Central memory CD8-positive, alpha-beta T cell (primary cell): ENCODE data around the gene DIAPH3.
"Not testable (repeated sequence)": the region's sequence is repeated elsewhere in the genome, so short reads cannot be mapped to it uniquely, and the experiment has no call there.

Experiments used
- ATAC-seq: fragments of 150-1000 bp; cut with Tn5 transposase; replicated peaks from 2 replicates; pipeline ENCODE4 v1.10.0; 2022; ENCODE audit warnings: mild to moderate bottlenecking, moderate FRiP score, moderate number of reproducible peaks; ENCODE audit not compliant: poor library complexity, severe bottlenecking; ENCODE audit errors: extremely low read depth
- DNase-seq, 2 donors: peaks; one replicate each; pipeline ENCODE4 v3.0.0; 2021; ENCODE audit warnings: low spot score in 2 of 2
- H3K27ac Mint-ChIP-seq: one replicate; pipeline ENCODE4 v1.8.0; 2022; ENCODE audit warnings: low read depth, mild to moderate bottlenecking, moderate library complexity, mixed read lengths
- H3K27me3 Mint-ChIP-seq: one replicate; pipeline ENCODE4 v1.8.0; 2022; ENCODE audit warnings: mixed read lengths
- H3K36me3 Mint-ChIP-seq: one replicate; pipeline ENCODE4 v1.8.0; 2022; ENCODE audit warnings: mild to moderate bottlenecking, moderate library complexity, mixed read lengths; ENCODE audit not compliant: insufficient read depth
- H3K4me1 Mint-ChIP-seq: one replicate; pipeline ENCODE4 v1.8.0; 2022; ENCODE audit warnings: mixed read lengths
- H3K4me3 Mint-ChIP-seq: one replicate; pipeline ENCODE4 v1.8.0; 2022; ENCODE audit warnings: mild to moderate bottlenecking, moderate library complexity, mixed read lengths
- H3K9me3 Mint-ChIP-seq: one replicate; pipeline ENCODE4 v1.8.0; 2022; ENCODE audit warnings: mixed read lengths

DIAPH3 gene, protein sequence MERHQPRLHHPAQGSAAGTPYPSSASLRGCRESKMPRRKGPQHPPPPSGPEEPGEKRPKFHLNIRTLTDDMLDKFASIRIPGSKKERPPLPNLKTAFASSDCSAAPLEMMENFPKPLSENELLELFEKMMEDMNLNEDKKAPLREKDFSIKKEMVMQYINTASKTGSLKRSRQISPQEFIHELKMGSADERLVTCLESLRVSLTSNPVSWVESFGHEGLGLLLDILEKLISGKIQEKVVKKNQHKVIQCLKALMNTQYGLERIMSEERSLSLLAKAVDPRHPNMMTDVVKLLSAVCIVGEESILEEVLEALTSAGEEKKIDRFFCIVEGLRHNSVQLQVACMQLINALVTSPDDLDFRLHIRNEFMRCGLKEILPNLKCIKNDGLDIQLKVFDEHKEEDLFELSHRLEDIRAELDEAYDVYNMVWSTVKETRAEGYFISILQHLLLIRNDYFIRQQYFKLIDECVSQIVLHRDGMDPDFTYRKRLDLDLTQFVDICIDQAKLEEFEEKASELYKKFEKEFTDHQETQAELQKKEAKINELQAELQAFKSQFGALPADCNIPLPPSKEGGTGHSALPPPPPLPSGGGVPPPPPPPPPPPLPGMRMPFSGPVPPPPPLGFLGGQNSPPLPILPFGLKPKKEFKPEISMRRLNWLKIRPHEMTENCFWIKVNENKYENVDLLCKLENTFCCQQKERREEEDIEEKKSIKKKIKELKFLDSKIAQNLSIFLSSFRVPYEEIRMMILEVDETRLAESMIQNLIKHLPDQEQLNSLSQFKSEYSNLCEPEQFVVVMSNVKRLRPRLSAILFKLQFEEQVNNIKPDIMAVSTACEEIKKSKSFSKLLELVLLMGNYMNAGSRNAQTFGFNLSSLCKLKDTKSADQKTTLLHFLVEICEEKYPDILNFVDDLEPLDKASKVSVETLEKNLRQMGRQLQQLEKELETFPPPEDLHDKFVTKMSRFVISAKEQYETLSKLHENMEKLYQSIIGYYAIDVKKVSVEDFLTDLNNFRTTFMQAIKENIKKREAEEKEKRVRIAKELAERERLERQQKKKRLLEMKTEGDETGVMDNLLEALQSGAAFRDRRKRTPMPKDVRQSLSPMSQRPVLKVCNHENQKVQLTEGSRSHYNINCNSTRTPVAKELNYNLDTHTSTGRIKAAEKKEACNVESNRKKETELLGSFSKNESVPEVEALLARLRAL

DNA sequence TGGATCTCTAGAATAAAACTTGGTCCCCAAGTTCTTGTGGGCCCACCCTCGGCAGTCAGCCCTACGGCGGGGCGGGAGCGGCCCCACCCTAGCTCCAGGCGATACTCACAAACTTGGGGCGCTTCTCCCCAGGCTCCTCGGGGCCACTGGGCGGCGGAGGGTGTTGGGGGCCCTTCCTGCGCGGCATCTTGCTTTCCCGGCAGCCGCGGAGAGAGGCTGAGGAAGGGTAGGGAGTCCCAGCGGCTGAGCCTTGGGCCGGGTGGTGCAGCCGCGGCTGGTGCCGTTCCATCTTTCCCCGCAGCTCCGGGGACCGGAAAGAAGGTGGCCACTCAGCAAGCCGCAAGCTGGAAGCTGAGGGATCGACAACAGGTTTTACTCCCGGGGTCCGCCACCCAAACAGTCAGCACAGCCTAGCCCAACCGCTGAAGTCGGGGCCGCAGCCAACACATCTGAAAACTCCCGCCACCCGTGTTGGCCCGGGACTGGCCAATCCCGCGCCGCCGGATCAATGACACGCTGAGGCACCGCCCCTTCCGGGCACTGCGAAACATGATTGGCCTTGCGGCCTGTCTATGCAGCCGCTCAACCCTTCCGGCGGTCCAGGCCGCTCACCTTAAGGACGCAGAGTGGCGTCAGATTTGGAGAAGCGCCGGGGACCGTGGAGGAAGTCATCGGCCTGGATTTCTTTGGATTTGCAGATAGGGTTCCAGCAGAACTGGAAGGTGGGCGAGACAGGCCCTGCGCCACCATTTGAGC, at the start of gene DIAPH3:
DIAPH3 (minus strand) TSS at position 451 of the 756 bp plus-strand sequence; CDS start at position 289, 162 bp downstream.
- H3K4me1 Mint-ChIP-seq = peaks cover 26% of the 10 kb centered on the region
- no peaks in the 10 kb centered on the region for H3K9me3 Mint-ChIP-seq
- H3K27ac Mint-ChIP-seq = peak within 1 kb of the TSS; percentile 93
- ATAC-seq = peak; percentile 99
- H3K4me3 Mint-ChIP-seq = peak within 1 kb of the TSS; percentile 95
- peaks cover 7% of the 10 kb centered on the region for H3K27me3 Mint-ChIP-seq
- peak; percentile 86 to 89 for DNase-seq
- peaks cover 5% of the 10 kb centered on the region for H3K36me3 Mint-ChIP-seq

DNA sequence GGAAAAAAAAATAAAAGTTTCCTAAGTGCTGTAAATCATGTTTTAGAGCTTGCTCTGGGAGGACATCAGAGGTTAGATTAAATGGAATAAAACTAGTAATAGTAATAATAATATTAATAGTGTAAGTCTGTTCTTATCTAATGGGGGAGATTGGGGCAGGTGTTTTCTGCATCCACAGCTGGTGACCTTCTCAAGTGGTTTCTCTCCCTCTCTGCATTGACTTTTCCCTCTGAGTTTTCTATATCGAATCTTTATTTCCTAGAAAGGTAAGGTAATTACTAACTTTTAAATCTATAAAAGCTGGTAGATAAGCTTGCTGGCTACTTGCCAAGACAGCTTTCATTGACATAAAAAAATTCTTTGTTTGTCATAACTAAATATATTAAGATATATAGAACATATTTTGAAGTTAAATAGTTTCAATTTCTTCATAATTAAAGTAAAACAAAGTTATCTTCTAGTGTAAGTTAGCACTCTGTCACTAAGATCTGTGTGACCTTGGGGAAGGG, 49.6 kb upstream of the DIAPH3 start:
- DNase-seq (no peak), ATAC-seq (no peak)
- Mint-ChIP-seq H3K36me3 (no peaks in the 10 kb centered on the region), H3K27me3 (peaks cover 41% of the 10 kb centered on the region), H3K9me3 (no peaks in the 10 kb centered on the region), H3K27ac (no peak overlapping the region), H3K4me1 (no peaks in the 10 kb centered on the region), H3K4me3 (no peak overlapping the region)

DNA sequence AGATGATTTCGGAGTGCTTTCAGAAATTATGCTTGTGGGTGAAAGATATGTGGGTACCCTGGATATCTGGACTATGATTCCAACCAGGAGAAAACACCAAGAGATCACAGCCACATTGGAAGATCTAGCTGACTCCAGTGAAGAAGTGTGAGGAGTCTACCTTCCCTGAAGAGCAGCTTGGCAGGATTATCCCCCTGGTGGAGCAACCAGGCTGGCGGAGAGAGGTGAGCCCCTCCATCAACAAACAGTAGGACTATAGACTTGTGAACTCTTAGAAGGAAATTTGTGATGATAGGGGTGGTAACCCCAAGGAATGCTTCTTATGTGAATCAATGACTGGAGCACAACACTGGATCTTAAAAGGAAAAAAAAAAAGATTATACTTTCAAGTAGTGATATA, 47.8 kb upstream of the DIAPH3 start:
- H3K36me3 Mint-ChIP-seq = no peaks in the 10 kb centered on the region
- H3K4me3 Mint-ChIP-seq = no peak overlapping the region
- DNase-seq = no peak
- no peak overlapping the region for H3K27ac Mint-ChIP-seq
- peaks cover 40% of the 10 kb centered on the region for H3K27me3 Mint-ChIP-seq
- no peaks in the 10 kb centered on the region for H3K4me1 Mint-ChIP-seq
- ATAC-seq = no peak
- no peaks in the 10 kb centered on the region for H3K9me3 Mint-ChIP-seq

DNA sequence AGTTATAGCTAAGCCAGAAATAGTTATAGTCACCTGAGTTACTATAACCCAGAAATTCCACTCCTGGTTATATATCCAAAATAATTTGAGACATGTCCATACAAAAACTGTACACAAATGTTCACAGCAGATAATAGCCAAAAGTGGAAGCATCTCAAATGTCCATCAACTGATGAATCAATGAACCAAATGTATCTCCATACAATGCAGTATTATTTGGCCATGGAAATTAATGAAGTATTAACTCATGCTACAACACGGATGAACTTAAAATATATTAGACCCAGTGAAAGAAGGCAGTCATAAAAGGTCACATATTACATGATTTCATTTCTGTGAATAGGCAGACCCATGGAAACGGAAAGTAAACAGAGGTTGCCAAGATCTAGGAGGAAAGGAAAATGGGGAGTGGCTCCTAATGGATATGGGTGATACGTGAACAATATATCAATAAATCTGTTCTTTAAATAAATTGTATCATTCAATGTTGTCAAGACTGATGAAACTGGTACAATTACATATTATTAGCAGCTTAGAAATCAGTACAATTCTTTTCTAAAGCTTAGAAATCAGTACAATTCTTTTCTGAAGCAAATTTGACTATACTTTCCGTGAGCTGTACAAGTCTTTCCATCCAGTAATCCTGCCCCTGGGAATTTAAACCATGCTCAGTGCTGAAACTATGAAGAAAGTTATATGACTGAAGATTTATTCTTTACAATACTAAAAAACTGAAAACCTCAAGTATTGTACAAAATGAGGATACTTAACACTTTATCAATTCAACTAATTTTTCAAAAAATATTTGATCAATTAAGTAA, 47.0 kb upstream of the DIAPH3 start:
- ATAC-seq (no peak), DNase-seq (no peak)
- H3K9me3 Mint-ChIP-seq = no peaks in the 10 kb centered on the region
- H3K36me3 Mint-ChIP-seq = no peaks in the 10 kb centered on the region
- H3K27me3 Mint-ChIP-seq = peaks cover 43% of the 10 kb centered on the region
- no peak overlapping the region for H3K4me3 Mint-ChIP-seq
- H3K27ac Mint-ChIP-seq = no peak overlapping the region
- no peaks in the 10 kb centered on the region for H3K4me1 Mint-ChIP-seq

DNA sequence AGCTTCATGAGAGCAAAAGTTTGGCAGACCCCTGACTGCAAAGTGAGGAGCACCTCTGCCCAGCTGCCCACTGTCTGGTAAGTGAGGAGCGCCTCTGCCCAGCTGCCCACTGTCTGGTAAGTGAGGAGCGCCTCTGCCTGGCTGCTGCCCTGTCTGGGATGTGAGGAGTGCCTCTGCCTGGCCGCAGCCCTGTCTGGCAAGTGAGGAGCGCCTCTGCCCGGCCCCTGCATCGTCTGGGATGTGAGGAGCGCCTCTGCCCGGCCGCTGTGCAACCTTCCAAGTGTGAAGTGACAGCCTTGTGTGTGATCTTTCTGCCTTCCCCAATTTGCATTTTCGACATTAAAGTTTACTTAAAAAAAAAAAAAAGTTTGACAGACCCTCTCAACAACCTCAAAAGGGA, 41.8 kb upstream of the DIAPH3 start:
- H3K36me3 Mint-ChIP-seq, H3K9me3 Mint-ChIP-seq, ATAC-seq, H3K4me1 Mint-ChIP-seq, DNase-seq, H3K4me3 Mint-ChIP-seq, H3K27ac Mint-ChIP-seq: not testable (repeated sequence)
- peaks cover 67% of the 10 kb centered on the region for H3K27me3 Mint-ChIP-seq

DNA sequence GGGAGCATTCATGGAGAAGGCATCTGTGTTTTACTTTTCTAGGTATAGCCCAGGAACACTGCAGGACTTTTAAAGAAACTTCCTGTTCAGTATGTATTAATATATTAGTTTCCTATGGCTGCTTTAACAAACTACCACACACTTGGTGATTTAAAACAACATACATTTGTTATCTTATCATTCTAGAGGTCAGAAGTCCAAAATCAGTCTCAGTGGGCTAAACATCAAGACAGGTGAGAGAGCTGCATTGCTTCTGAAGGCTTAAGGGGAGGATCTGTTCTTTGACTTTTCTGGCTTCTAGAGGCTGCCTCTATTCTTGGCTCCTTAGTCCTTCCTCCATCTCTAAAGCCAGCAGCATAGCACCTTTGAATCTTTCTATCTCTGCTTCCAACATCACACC, 37.6 kb upstream of the DIAPH3 start:
- DNase-seq = no peak
- H3K36me3 Mint-ChIP-seq = no peaks in the 10 kb centered on the region
- no peak overlapping the region for H3K4me3 Mint-ChIP-seq
- H3K4me1 Mint-ChIP-seq = no peaks in the 10 kb centered on the region
- peaks cover 41% of the 10 kb centered on the region for H3K27me3 Mint-ChIP-seq
- no peaks in the 10 kb centered on the region for H3K9me3 Mint-ChIP-seq
- ATAC-seq = no peak
- H3K27ac Mint-ChIP-seq = no peak overlapping the region

DNA sequence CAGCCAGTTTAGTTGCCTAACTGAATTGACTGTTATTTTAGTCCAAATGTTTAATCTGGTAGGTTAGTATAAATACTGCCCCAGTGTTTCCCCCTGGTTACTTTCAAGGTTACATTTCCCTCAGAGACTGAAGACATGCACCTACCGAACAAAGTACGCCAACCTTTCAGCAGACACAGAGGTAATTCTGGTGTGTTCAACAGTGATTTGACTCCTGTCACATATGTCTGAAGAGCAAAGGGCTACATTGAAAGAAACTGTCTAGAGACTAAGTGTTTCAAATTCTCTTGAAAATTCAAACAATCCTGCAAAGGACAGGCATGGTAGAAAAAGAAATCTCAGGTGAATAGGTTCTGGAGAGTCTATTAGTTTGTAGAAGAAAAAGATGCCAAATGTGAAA, 32.2 kb upstream of the DIAPH3 start:
- not testable (repeated sequence) for H3K4me3 Mint-ChIP-seq, ATAC-seq, DNase-seq, H3K4me1 Mint-ChIP-seq, H3K27ac Mint-ChIP-seq, H3K36me3 Mint-ChIP-seq, H3K9me3 Mint-ChIP-seq
- peaks cover 32% of the 10 kb centered on the region for H3K27me3 Mint-ChIP-seq

DNA sequence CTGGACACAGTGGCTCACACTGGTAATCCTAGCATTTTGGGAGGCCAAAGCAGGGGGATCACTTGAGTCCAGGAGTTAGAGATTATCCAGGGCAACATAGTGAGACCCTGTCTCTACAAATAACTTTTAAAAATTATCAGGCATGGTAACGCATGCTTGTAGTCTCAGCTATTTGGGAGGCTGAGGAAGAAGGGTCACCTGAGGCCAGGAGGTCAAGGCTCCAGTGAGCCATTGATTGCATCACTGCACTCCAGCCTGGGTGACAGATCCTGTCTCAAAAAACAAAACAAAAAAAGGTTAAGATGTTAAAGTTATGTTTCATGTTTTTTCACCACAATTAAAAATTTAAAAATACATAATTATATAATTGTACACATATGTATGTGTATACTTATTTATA, 19.2 kb upstream of the DIAPH3 start:
- Mint-ChIP-seq H3K27ac (no peak overlapping the region), H3K4me1 (no peaks in the 10 kb centered on the region), H3K36me3 (no peaks in the 10 kb centered on the region), H3K27me3 (peaks cover 14% of the 10 kb centered on the region), H3K4me3 (no peak overlapping the region), H3K9me3 (no peaks in the 10 kb centered on the region)
- ATAC-seq (no peak), DNase-seq (no peak)

DNA sequence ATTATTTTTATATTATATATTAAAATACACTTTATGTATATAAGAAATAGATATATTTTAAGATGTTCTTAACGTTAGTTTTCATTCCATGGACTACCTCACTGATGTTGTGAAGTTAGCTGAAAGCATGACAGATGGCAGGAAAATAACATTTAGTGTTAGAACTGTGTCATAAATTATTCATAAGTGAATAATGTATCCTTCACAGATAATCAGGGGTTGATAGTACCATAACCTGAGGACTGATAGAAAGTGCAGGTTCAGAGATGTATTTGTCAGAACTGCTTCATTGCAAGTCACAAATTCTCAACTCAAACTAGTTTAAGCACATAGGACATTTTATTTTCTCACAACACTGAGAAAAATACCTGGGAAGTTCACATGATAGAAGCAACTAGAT, 14.6 kb upstream of the DIAPH3 start:
- Mint-ChIP-seq H3K36me3 (no peaks in the 10 kb centered on the region), H3K27ac (no peak overlapping the region), H3K9me3 (no peaks in the 10 kb centered on the region), H3K4me1 (no peaks in the 10 kb centered on the region), H3K4me3 (no peak overlapping the region), H3K27me3 (peaks cover 32% of the 10 kb centered on the region)
- ATAC-seq (no peak), DNase-seq (no peak)

DNA sequence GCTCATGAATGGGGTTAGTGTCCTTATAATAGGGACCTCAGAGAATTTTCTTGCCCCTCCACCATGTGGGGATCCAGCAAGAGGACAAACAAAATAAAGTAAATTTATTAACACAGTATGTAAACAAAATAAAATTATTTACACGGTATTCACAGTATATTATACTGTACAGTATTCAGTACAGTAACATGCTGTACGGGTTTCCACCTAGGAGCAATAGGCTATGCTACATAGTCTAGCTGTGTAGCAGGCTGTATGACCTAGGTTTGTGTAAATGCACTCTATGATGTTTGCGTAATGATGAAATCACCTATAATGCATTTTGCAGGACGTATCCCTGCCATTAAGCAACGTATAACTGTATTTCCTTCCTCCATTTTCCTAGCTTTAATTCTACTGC, 11.8 kb upstream of the DIAPH3 start:
- DNase-seq (no peak), ATAC-seq (no peak)
- Mint-ChIP-seq H3K4me3 (no peak overlapping the region), H3K27ac (no peak overlapping the region), H3K36me3 (no peaks in the 10 kb centered on the region), H3K9me3 (no peaks in the 10 kb centered on the region), H3K27me3 (peaks cover 32% of the 10 kb centered on the region), H3K4me1 (no peaks in the 10 kb centered on the region)

DNA sequence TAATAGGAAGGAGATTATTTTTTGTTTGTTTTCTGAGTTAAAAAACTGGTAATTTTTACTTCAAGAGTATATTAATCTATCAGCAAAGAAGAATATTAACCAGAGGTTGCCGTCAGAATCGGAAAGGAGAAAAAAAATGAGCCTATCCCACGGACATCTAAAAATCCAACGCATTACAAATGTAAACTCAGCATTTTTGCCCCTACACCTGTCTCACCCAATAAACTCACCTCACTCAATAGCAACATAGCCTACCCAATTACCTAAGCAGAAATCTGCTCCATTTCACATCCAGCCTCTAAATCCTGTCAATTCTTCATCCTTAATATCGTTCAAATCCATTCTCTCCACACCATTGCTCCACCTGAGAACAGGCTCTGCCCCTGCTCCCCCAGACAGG, 10.4 kb upstream of the DIAPH3 start:
- H3K9me3 Mint-ChIP-seq = no peaks in the 10 kb centered on the region
- H3K36me3 Mint-ChIP-seq = no peaks in the 10 kb centered on the region
- no peak overlapping the region for H3K27ac Mint-ChIP-seq
- peaks cover 40% of the 10 kb centered on the region for H3K27me3 Mint-ChIP-seq
- DNase-seq = no peak
- H3K4me1 Mint-ChIP-seq = no peaks in the 10 kb centered on the region
- ATAC-seq = no peak
- no peak overlapping the region for H3K4me3 Mint-ChIP-seq
